ENCODE results near the gene CACUL1.

- no peak for TF ChIP-seq OSR1 (CRISPR knock-in tag; IDR thresholded peaks at IDR 0.05)
- no peak for TF ChIP-seq TSHZ2 (CRISPR knock-in tag; IDR thresholded peaks at IDR 0.05)
- TF ChIP-seq ARNTL (CRISPR knock-in tag; IDR thresholded peaks at IDR 0.05; ENCODE audit: borderline replicate concordance, low read depth) = no peak
- no peak for TF ChIP-seq ZNF565 (CRISPR knock-in tag; conservative IDR thresholded peaks at IDR 0.05; ENCODE audit: low read depth)
- no peak for TF ChIP-seq GLIS3 (CRISPR knock-in tag; IDR thresholded peaks at IDR 0.05)
- TF ChIP-seq TOX (CRISPR knock-in tag; IDR thresholded peaks at IDR 0.05; ENCODE audit: borderline replicate concordance) = no peak
- no peak for TF ChIP-seq CREB5 (CRISPR knock-in tag; IDR thresholded peaks at IDR 0.05; ENCODE audit: low read depth)
- no peak for TF ChIP-seq RARB (CRISPR knock-in tag; IDR thresholded peaks at IDR 0.05)
- no peak for TF ChIP-seq ZFP30 (CRISPR knock-in tag; IDR thresholded peaks at IDR 0.05)
- TF ChIP-seq CSDC2 (CRISPR knock-in tag; IDR thresholded peaks at IDR 0.05) = no peak
- TF ChIP-seq SNAI2 (CRISPR knock-in tag; IDR thresholded peaks at IDR 0.05) = no peak
Measured at GRCh38 chr10:118773041-118773440, 18.3 kb upstream of the CACUL1 start.
